Lung microvascular endothelial cell (primary cell): ENCODE results near the gene FBXO15. TPM values are rescaled to one million over a fixed set of nuclear protein-coding genes. Genes with fewer than 3 reads are reported as not detected.

Source experiments
- DNase-seq, 2 donors: peaks; one replicate each; pipeline versions ENCODE4 v3.0.0 to v3.0.0-alpha.2; 2010; ENCODE audit warnings: low read depth in 2 of 2
- total RNA-seq: library from RNA; depleted of rRNA; stranded (reverse); fragments of >200 nt; gene quantifications from 2 replicates; pipeline ENCODE4 v1.2.1, GENCODE V29; 2014

The FBXO15 gene
- total RNA-seq, 1 donor from 2014 or later, result 0.20 TPM

GRCh38 chr18:74153377-74153776 lies 5.7 kb upstream of the FBXO15 start:
- DNase-seq, result no peak

GRCh38 chr18:74152857-74153256 lies 5.2 kb upstream of the FBXO15 start:
- DNase-seq, result no peak

- DNase-seq, result no peak
These were observed 4.6 kb upstream of the FBXO15 start for GRCh38 chr18:74152270-74152669.

- DNase-seq, result no peak
These were observed 2.2 kb upstream of the FBXO15 start for GRCh38 chr18:74149878-74150277.

- no peak for DNase-seq
These were observed 973 bp upstream of the FBXO15 start for GRCh38 chr18:74148543-74149070.

GRCh38 chr18:74147491-74147778 lies 199 bp downstream of the FBXO15 start:
- no peak for DNase-seq

- DNase-seq, result no peak
These were observed 878 bp downstream of the FBXO15 start for GRCh38 chr18:74146756-74147155.

GRCh38 chr18:74142252-74142651 lies 5.4 kb downstream of the FBXO15 start:
- DNase-seq, result no peak

- DNase-seq, result no peak
These were observed 6.0 kb downstream of the FBXO15 start for GRCh38 chr18:74141667-74142066.

- DNase-seq, result no peak
These were observed 7.1 kb downstream of the FBXO15 start for GRCh38 chr18:74140582-74140981.

- DNase-seq, result peak in 1 of 2 donors; percentile 24
These were observed 7.7 kb downstream of the FBXO15 start for GRCh38 chr18:74139888-74140287.

- DNase-seq, result no peak
These were observed 8.2 kb downstream of the FBXO15 start for GRCh38 chr18:74139411-74139810.

- DNase-seq, result no peak
These were observed 9.6 kb downstream of the FBXO15 start for GRCh38 chr18:74137920-74138538.

GRCh38 chr18:74132201-74132600 lies 15.4 kb downstream of the FBXO15 start:
- no peak for DNase-seq

- DNase-seq, result no peak
These were observed 16.5 kb downstream of the FBXO15 start for GRCh38 chr18:74131124-74131523.

GRCh38 chr18:74128159-74128558 lies 19.5 kb downstream of the FBXO15 start:
- no peak for DNase-seq

GRCh38 chr18:74126684-74127655 lies 20.7 kb downstream of the FBXO15 start:
- DNase-seq, result no peak

- DNase-seq, result no peak
These were observed 23.0 kb downstream of the FBXO15 start for GRCh38 chr18:74124642-74125041.

GRCh38 chr18:74123200-74123599 lies 24.4 kb downstream of the FBXO15 start:
- no peak for DNase-seq

GRCh38 chr18:74116633-74117554 lies 30.7 kb downstream of the FBXO15 start:
- peak; percentile 39 to 53 for DNase-seq

GRCh38 chr18:74115046-74115445 lies 32.6 kb downstream of the FBXO15 start:
- no peak for DNase-seq

GRCh38 chr18:74114116-74114515 lies 33.5 kb downstream of the FBXO15 start:
- peak in 1 of 2 donors; percentile 15 for DNase-seq
